Measurements from ENCODE around the gene DST.
"Not testable (repeated sequence)": the region's sequence is repeated elsewhere in the genome, so short reads cannot be mapped to it uniquely, and the experiment has no call there.

The DST gene

DNA sequence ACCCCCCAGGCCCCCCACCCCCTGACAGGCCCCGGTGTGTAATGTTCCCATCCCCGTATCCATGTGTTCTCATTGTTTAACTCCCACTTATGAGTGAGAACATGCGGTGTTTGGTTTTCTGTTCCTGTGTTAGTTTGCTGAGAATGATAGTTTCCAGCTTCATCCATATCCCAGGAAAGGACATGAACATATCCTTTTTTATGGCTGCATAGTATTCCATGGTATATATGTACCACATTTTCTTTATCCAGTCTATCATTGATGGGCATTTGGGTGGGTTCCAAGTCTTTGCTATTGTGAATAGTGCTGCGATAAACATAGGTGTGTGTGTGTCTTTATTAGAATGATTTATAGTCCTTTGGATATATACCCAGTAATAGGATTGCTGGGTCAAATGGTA is 80.0 kb downstream of the DST start:
- not testable (repeated sequence) for DNase-seq

DNA sequence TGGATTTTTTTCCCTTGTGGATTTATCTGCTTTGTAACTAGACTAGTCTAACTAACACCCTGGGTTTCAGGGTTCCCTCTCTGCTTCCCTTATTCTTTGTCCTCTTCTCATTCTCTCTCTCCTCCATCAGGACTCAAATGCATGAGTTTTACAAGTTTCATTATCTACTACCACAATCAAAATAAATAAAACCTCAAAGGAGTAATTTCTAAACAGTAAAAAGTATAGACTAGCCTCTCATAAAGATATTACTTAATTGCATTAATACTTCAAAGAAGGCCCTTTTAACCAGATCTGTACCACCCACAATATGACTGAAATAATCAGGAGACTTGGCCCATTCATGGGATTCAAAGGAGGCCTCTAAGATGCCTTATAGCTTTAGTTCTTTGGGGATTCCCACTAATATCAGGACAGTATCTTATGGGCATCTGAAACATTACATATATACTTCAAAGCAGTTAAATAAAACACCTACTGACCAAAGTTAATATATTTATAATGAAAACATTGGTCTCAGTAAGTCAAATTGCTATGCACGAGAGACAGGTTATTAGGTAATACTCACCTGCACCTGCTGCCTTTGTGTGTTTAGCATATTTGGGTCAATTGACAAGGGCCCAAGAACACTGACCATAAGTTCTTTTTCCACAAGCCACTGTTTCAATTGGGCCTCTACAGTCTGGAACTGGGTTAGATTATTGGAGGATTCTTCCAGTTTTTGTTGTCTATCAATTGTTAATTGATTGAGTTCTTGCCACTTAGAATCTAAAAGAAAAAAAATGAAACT is 85.7 kb downstream of the DST start:
- no peak for DNase-seq

DNA sequence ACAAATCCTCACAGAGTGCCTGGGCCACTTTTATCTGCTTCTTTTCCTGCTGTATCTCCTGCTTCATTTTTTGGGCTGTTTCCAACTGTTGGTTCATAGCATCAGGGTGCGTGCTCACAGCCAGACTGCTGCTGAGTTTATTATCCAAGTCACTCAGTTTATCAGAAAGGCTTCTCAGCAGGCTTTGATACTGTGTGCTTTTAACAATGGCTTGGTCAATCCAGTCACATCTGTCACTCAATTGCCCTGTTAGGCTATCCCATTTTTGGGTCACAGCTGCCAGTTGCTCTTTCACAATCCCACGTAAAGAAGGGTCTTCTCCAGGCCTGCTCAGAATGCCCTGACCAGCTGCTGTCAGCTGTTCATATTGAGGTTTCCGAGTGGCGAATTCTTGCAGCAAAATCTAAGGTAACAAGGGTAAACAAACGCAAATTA is 87.2 kb downstream of the DST start:
- DNase-seq, result no peak

DNA sequence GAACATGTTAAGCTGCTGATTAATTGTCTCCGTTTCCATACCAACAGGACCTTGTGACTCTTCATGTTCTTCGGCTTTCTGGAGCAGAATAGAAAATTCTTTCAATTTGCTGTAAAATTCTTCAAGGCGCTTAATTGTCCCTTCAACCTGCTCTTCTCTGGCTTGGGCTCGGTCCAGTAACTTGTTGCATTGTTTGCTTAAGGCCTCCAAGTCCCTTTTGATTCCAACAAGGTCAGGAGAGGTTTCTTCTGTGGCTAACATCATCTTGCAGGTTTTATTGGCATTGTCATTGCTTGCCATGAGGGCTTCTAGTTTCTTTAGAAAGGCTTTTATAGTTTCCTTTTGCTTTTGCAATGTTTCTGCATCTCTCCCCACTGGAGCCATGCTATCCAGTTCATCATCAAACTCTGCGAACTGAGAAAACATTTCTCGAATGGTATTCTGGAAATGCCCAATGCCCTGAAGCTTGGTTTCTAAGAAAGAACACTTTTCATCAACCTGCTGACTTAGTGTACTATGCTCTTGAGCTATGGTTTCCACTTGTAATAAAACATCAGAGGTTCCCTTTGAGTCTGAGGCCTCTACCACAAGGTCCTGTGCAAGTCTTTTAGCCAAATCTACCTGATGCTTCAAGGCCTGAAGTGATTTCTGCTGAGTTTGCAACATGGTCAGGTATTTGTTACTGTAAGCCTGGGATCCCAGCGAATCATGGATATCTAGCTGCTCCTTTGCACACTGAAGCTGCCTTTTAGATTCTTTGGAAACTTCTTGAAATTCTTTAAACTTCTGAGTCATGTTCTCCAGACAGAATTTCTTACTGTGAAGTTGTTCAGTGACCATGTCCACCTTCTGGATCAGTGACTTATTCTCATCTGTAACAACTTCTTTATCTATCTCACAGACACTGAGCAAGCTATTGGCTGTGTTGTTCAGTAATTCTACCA is 90.2 kb downstream of the DST start:
- DNase-seq, result no peak

DNA sequence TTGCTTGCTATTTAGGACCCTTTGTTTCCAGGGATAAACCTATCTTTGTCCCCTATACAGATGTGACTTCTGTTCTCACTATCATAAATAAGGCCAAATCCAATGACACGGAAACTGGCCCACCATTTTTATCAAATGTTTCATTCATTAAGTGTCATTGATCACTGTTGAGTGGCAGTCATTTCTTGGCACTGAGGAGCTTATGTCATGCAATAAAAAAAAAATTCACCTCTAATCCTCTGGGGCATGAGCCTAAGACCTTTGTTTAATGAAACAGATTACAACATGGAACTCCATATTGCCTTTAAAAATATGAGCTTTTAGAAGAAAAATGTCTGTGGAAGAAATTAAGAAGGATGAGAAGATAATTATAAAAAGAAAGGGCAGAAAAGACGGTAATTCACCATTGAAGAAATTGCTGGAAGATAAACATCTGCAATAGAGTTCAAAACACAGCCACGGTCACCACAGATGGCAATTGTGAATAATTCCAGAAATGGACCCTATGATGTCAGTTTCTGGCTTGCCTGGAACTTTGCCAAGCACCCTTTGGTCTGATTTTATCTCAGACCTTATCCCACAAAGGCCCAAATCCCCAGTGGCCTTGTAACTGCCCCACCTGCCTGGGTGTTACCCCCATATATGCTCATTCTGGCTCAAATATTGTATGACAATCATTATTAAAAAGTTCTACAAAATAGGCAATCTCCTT is 91.1 kb downstream of the DST start:
- no peak for DNase-seq

DNA sequence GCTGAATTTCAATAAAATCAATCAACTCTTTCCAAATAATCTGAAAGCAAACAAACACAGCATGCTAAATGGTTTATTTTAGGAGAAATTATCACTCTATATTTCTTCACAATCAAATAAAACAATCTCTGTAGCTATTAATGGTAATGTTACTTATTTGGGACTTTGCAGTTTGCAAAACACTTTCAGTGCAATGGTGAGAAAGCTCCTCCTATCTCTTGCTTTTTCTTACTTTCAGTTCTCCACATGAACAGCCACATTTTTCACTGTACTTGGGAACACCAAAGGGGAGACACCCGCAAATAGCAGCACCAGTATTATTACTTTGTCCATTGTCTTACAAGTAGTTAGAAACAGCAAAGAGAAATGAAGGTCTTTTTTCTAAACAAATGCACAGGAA is 92.4 kb downstream of the DST start:
- no peak for DNase-seq

DNA sequence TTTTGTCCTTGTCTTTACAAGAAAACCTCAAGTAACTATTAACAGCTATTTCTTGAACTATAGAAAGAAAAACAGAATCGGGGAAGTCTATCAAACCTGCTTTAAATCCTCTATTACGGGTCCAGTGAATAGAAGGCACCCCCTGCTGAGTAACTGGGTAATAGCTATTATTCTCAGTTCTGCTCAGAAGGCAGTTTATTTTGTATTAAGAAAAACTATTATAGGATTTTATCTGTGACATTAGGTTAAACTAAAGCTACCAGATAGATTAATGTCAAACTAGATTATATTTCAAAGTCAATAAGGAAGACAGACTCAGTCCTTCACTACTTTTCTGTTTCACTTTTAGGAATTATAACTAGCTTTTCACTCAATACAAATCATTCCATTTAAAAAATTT is 93.7 kb downstream of the DST start:
- DNase-seq, result no peak

DNA sequence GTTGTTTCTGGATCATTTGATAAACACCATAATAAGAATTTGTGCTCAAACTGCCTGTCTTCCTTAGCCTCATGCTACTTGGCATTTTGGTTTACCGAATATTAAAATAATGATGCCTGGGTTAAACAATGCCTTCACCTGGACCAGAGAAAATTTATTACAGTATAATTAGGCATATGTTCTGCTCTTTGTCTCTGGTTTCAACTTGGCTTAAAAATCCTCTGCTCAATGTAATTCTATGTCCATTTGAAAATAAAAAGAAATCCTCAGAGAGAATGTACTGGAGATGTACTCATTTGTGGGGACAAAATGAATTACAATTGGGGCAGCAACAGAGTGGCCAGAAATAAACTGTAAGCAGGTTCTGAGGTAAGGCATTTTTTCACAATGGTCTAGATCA is 95.0 kb downstream of the DST start:
- DNase-seq, result no peak

DNA sequence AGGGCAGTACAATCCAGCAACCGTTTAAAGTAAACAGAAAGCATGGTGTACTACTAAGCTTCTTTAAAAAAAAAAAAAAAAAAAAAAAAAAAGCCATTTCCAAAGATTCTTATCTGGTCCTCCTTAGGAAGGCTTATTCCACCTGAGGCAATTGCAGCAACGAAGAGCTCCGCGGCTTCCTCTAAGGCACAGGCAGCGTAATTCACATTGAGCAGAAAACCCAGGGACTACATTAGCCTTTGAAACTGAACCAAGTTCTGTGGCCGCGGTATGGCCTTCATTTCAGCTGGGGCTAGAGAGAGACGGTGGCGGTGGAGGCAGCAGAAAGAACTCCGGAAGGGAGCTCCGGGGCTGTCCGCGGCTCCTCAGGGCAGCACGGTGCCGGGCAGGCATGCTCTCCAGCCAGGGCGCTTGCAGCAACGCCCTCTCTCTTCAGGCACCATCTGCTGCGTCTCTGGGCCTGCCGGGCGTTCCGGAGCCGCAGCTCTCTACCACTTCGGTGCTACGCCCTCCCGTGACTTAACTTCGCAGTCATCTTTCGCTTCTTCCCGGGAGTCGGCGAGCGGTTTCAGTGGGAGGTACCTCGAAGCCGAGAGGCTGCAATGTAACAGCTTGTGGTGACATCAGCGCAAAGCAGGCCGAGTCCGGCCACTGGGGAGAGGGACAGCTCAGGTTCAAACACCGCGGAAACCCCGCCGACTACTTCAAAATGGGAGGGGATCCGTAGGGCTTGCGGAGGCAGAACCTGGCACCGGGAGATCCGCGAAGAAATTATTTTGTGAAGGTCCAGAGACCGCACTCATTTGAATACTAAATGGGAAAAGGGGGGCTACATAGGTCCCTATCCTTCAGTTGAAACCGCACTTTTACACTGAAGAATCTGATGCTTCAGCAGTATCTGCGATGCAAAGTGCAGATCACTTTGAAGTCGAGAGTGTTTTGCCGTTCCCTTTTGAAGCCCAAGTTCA is 100.0 kb downstream of the DST start:
- peak; percentile 82 for DNase-seq

DNA sequence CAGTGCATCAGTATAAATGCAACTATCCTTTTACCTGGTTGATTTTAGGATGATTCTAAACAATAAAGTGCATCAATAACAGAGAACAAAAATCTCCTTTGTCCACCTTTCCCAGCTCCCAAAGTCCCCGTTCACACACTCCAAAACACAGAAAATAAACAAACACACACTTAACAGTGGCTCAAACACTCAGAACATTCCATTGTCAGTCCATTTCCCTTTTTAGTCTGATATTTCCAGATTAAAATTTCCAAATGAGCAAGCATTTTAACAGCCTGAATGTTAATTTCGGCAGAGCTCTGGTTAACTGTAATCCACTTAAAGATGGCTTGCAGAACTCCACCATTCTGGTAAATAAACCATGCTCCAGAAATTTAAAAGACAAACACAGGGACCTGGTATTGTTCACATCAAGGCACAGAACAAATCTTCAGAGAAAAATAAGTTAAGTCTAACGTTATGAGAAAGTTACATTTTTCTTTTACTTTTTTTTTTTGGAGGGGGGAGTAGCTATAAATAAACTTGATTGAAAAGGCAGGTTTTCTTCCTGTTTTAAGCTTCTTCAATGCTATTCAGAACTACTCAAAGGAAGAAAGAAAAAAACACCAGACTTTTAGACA is 100.8 kb downstream of the DST start:
- DNase-seq, result no peak

DNA sequence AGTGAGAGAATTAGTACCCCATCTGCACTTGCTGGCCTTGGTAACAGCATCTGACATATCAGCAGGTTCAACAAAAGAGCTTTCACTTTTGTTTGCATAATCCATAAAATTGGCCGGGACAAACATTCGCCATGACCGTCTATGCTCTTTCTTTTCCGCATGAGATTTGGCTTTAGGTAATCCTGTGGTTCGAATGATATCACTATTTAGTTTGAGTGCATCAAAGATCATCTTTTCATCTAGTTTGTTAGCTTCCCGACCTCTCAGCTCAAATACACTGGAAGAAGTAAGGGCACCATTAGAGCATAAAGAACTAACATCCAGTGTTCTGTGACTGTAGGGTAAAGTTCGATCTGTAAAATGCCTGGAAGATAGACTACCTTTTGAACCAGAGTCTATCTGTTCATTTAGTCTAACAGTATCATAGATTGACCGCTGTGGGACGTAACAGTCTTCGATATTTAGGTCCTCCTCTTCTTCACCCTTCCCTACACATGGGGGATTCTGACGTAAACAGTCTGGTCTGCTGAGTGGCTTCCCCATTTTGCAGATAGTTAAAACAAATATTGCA is 101.6 kb downstream of the DST start:
- peak; percentile 57 for DNase-seq

DNA sequence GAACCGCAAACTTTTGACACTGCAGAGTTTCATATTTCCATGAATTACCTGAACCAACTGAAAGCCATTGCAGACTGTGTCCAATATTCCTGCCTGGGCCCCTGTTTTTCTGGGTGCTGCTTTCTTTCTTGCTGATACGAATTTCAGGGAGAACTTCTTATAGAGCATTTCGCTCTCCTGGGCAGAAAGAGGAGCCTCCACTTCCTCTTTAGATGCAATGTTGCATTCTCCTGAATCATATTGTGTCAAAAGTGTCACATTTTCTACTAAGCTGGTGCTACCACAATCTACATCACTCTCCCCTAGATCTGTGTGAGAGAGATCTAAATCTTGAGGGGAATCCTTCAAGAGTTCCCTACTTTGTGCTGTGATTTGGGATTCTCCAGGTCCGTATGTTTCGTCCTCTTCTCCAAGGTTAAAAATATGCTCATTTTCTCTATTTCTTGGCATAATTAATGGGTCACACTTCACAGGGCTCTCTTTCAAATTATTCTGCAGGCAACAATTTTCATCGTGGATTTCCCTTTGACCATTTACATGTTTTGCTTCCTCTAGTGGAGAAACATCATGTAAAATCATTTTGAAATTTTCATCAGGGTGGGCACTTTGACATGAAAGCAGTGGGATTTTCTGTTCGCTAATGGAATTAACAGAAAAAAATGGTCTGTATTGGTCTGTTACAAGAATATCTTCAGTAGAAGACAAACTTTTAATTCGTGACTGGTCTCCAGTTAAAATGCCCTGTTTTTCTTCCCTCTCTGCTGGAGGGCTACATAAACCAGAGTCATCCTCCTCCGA is 102.3 kb downstream of the DST start:
- DNase-seq, result no peak

DNA sequence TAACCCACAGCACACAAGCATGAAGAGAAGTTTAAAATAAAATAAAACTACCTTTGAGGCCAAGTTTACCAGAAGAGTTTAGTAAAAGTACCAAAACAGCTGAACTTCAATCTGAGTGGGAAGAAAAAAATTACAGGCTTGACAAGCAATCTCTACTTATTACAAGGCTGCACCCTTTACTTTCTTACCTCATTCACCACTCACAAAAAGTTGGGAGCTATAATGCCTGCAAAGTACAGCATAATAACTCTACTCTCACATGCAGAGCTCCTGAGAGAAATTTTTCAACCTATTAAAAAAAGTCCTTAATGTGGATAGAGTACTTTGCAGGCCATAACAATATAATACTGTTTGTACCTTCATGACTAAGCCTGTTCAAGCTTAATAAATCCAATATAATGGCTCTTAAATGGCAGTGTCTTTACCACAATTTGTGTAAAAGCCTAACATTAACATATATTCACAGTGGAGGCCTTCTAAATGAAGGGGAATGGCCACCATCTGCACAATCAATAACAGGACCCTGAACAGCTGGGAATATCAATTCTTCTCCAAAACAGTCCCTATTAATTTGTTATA is 103.1 kb downstream of the DST start:
- DNase-seq, result no peak

DNA sequence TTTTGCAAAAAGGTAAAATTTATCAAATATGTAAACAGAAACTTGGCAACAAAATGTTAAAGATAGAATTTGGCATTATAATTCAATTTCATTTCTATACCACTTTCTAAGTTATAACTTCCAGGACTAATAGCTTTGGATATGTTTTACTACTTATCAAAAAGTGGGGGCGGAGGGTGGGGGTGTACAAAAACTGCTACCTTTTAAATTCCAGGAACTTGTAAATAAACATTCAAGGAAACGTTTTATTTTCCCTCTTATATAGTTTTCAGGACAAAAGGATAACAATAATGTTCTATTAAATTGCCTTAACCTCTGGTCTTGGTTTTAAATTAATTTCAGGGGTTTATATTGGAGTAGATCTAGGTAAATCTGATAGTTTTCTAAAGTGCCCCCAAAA is 103.8 kb downstream of the DST start:
- DNase-seq, result no peak

DNA sequence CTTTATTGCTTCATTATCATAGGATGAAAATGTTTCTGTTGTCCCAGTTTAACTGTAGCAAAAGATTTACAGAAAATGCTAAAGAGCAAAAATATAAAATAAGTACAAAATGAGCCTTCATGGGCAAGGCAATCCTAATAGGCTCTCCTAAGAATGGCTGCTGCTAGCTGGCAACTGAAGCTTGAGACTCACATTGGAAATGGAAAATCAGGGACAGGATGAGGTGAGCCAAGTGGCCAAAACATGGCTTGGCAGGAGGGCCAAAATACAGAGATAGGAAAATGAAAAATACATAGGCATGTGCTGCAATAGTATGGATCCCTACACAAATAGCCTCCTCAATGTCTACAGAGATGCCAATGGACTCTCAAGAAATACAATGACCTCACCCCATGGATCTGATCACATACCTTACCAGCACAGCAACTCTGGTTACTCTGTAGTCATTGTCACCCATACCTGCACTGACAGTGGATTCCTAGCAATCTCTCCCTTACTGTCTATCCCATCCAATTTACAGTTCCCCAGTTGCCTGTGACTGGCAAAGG is 105.4 kb downstream of the DST start:
- DNase-seq, result no peak

DNA sequence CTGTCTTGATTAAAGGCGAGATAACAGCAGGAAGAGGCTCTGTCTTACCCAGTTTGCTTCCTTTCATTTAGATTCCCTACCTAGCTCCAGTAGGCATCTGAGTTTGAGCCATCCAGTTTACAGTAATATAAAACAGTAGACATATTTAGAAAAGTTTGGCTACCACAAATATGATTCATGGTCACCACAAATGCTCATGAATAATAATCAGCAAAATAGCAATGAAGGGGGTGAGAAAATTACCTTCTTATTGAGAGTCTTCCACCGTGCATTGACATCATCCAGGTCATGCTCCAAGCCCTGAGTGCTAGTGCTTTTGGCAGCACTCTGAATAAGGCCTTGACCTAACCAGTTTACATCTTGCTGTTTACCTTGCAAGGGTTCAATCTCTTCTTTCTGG is 106.2 kb downstream of the DST start:
- no peak for DNase-seq

DNA sequence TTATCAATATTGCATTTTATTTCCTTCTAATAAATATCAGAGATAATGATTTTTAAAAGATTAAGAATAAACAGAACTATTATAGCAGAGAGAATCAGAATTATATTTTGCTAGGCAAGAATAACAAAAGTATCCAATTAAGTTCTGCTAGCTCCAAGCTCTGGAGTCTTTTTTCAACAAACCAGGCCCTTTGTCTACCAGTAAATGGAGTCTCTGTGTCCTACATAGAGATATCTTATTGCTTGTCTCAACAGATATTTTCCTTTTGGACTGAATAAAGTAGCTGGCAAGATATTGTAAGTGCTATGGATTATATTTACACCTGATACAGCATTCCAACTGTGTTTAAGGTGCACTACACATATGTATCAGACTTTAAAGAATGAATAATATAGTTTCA is 107.1 kb downstream of the DST start:
- DNase-seq, result no peak

DNA sequence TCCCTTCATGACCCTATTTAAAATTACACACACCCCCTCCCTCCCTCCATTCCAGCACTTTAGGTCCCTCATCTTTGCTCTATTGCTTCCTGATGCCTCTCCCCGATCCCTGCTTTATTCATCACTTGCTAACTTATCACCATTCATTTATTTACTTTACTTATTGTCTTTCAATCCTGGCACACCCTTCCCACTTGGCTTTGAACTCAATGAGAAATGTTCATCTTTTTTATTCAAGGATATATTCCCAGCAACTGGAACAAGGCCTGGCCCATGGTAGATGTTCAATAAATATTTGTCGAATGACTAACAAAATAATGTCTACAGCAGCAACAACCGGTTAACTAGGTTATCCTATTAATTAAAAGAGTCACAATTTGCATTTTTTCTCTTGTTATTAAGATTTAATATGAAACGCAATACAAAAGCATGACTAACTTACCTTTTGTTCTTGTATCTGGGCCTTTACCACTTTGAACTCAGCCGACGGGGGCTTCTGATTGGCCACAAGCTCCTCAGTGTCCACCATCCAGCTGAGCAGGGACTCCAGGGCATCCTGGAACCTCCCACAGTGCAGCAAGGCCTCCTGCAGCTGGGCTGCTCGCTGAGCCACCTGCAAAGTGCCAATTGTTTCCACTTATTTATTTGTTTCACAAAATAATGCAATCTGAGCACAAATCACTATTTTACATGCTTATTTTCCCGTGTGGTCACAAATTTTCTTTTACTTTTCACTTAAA is 107.8 kb downstream of the DST start:
- no peak for DNase-seq
